Measurements from ENCODE around the gene GPS1.

Gene GPS1
- 83.7 to 131 (median 113) reads per million in 4 experiments for total RNA-seq

- DNase-seq = peak; percentile 63
These were observed at the start of gene GPS1, which contains the start of gene RFNG for GRCh38 chr17:82051776-82052637. GPS1 (plus strand) TSS chr17:82051898; CDS start chr17:82051932, 34 bp downstream. RFNG (minus strand) TSS chr17:82051811; CDS start chr17:82051766, 45 bp downstream.

- no peak for DNase-seq
These were observed 48.0 kb upstream of the GPS1 start for GRCh38 chr17:82003411-82004381.

- DNase-seq = no peak
These were observed 46.9 kb upstream of the GPS1 start for GRCh38 chr17:82004517-82005455.

- no peak for DNase-seq
These were observed 45.9 kb upstream of the GPS1 start for GRCh38 chr17:82005701-82006348.

- DNase-seq = no peak
These were observed 45.0 kb upstream of the GPS1 start for GRCh38 chr17:82006468-82007227.

GRCh38 chr17:82007228-82007494 is 44.5 kb upstream of the GPS1 start:
- DNase-seq = no peak

GRCh38 chr17:82007495-82008257 is 44.0 kb upstream of the GPS1 start:
- DNase-seq = no peak

GRCh38 chr17:82008258-82008940 is 43.3 kb upstream of the GPS1 start:
- no peak for DNase-seq

GRCh38 chr17:82008941-82009405 is 42.7 kb upstream of the GPS1 start:
- DNase-seq = no peak

GRCh38 chr17:82009413-82009812 is 42.3 kb upstream of the GPS1 start:
- no peak for DNase-seq

- DNase-seq = no peak
These were observed 40.8 kb upstream of the GPS1 start for GRCh38 chr17:82010575-82011525.

GRCh38 chr17:82011617-82012187 is 40.0 kb upstream of the GPS1 start:
- no peak for DNase-seq

- DNase-seq = no peak
These were observed 39.4 kb upstream of the GPS1 start for GRCh38 chr17:82012261-82012639.

- no peak for DNase-seq
These were observed 38.9 kb upstream of the GPS1 start for GRCh38 chr17:82012640-82013295.

- no peak for DNase-seq
These were observed 38.4 kb upstream of the GPS1 start for GRCh38 chr17:82013341-82013740.

GRCh38 chr17:82013772-82014321 is 37.9 kb upstream of the GPS1 start:
- DNase-seq = no peak

- no peak for DNase-seq
These were observed 37.3 kb upstream of the GPS1 start for GRCh38 chr17:82014432-82014831.

All from effector CD8-positive, alpha-beta T cell (primary cell).